A673 (cell line): ENCODE measurements around the gene LITAFD.

Source experiments
- CTCF ChIP-seq: fragments of 300-800, 200-600 bp; sonication (generic); conservative IDR thresholded peaks from 2 replicates; pipeline ENCODE4 v1.5.1; 2017; ENCODE audit warnings: low read depth, mild to moderate bottlenecking, antibody characterized with exemption, low read length, moderate library complexity, mixed read lengths
- EZH2 ChIP-seq: fragments of 200-600 bp; sonication (generic); IDR thresholded peaks from 2 replicates; pipeline ENCODE4 v1.6.1; 2017; ENCODE audit warnings: borderline replicate concordance, low read depth, mild to moderate bottlenecking, mixed read lengths, antibody characterized with exemption, low read length; ENCODE audit not compliant: poor library complexity, severe bottlenecking

- TF ChIP-seq CTCF (no peak), EZH2 (no peak)
These were observed 49.7 kb downstream of the LITAFD start for GRCh38 chr16:8931859-8932258.
